B cell (primary cell): ENCODE measurements around the gene FERD3L. TPM values are rescaled to one million over a fixed set of nuclear protein-coding genes. Genes with fewer than 3 reads are reported as not detected.

Experiments
- ATAC-seq: fragments of 200-7000 bp; cut with Tn5 transposase; one replicate; pipeline ENCODE4 v1.10.0; 2021; ENCODE audit warnings: low read depth, mild to moderate bottlenecking, moderate number of reproducible peaks, moderate library complexity
- CTCF ChIA-PET: fragments of 350-600 bp; sonication (Branson Sonifier 250); formaldehyde crosslinking; loops from one replicate; lab custom pipeline; 2021; ENCODE audit warnings: antibody characterized with exemption, inconsistent platforms; lab: Charles Lee
- POLR2A ChIA-PET: fragments of 350-600 bp; sonication (Branson Sonifier 250); formaldehyde crosslinking; loops from one replicate; lab custom pipeline; 2021; ENCODE audit warnings: antibody characterized with exemption; lab: Charles Lee
- DNase-seq: peaks from one replicate; pipeline ENCODE4 v3.0.0; 2013
- H2AFZ ChIP-seq: 2 replicates; pipeline ENCODE4 v1.6.1; 2012; ENCODE audit warnings: mild to moderate bottlenecking, low read depth, low read length; ENCODE audit not compliant: insufficient read depth, poor library complexity, severe bottlenecking
- H3K27ac ChIP-seq, 2 donors: 1 replicate in 1 of 2; 2 replicates in 1 of 2; pipeline ENCODE4 v1.5.1; 2012 to 2013; ENCODE audit warnings: low read length in 2 of 2, mild to moderate bottlenecking in 2 of 2, moderate library complexity in 1 of 2
- H3K27me3 ChIP-seq, 4 experiments: fragments of 200-600 bp in 1 of 4; sonication (generic) in 1 of 4; replicated peaks in 1 of 4; 1 replicate in 2 of 4; 2 replicates in 2 of 4; pipeline versions ENCODE4 v1.6.1 to v1.7.0; 2013 to 2016; ENCODE audit warnings: low read length in 3 of 4, mild to moderate bottlenecking in 2 of 4, mixed read lengths in 1 of 4, moderate library complexity in 1 of 4; ENCODE audit not compliant: insufficient read depth in 4 of 4, control insufficient read depth in 3 of 4; ENCODE audit errors: control extremely low read depth in 1 of 4
- H3K36me3 ChIP-seq, 2 experiments: replicated peaks in 1 of 2; 1 replicate in 1 of 2; 2 replicates in 1 of 2; pipeline versions ENCODE4 v1.6.1 to v1.7.1; 2013; ENCODE audit warnings: low read length in 1 of 2; ENCODE audit not compliant: insufficient read depth in 2 of 2, control insufficient read depth in 1 of 2; ENCODE audit errors: control extremely low read depth in 1 of 2, extremely low read depth in 1 of 2
- H3K4me1 ChIP-seq, 2 donors: fragments of 200-600 bp in 1 of 2; sonication (generic) in 1 of 2; 1 replicate in 1 of 2; 2 replicates in 1 of 2; pipeline versions ENCODE4 v1.5.1 to v1.6.1; 2013 to 2017; ENCODE audit warnings: low read length in 2 of 2; ENCODE audit not compliant: control insufficient read depth in 2 of 2, insufficient read depth in 2 of 2
- H3K4me2 ChIP-seq: replicated peaks from 2 replicates; pipeline ENCODE3; 2012; ENCODE audit warnings: mild to moderate bottlenecking, low read depth, low read length; ENCODE audit not compliant: poor library complexity, severe bottlenecking
- H3K4me3 ChIP-seq, 5 experiments: fragments of 200-600 bp in 1 of 5; sonication (generic) in 1 of 5; 1 replicate in 3 of 5; 2 replicates in 2 of 5; pipeline versions ENCODE4 v1.5.1 to v1.7.0; 2011 to 2016; ENCODE audit warnings: low read length in 4 of 5, mild to moderate bottlenecking in 4 of 5, low read depth in 2 of 5, control low read depth in 1 of 5, moderate library complexity in 1 of 5; ENCODE audit not compliant: insufficient read depth in 1 of 5; ENCODE audit errors: control extremely low read depth in 1 of 5, extremely low read depth in 1 of 5
- H3K79me2 ChIP-seq: fragments of 200-600 bp; sonication (generic); one replicate; pipeline ENCODE4 v1.6.0; 2016; ENCODE audit warnings: low read length; ENCODE audit not compliant: control insufficient read depth, insufficient read depth
- H3K9ac ChIP-seq: fragments of 200-600 bp; sonication (generic); 2 replicates; pipeline ENCODE4 v1.6.1; 2017; ENCODE audit warnings: mild to moderate bottlenecking, low read length, moderate library complexity
- H3K9me3 ChIP-seq, 3 donors: one replicate each; pipeline versions ENCODE4 v1.6.1 to v1.7.1; 2013; ENCODE audit warnings: low read length in 2 of 3; ENCODE audit not compliant: control insufficient read depth in 2 of 3, insufficient read depth in 1 of 3; ENCODE audit errors: control extremely low read depth in 1 of 3
- H4K20me1 ChIP-seq: 2 replicates; pipeline ENCODE4 v1.6.0; 2012; ENCODE audit warnings: mild to moderate bottlenecking, low read length; ENCODE audit not compliant: insufficient read depth, control insufficient read depth, poor library complexity, severe bottlenecking
- H3K27ac Mint-ChIP-seq: one replicate; pipeline ENCODE4 v1.8.0; 2021; ENCODE audit warnings: mixed read lengths
- H3K27me3 Mint-ChIP-seq: one replicate; pipeline ENCODE4 v1.8.0; 2021; ENCODE audit warnings: mixed read lengths
- H3K4me1 Mint-ChIP-seq: one replicate; pipeline ENCODE4 v1.8.0; 2021; ENCODE audit warnings: mixed read lengths
- H3K4me3 Mint-ChIP-seq: one replicate; pipeline ENCODE4 v1.8.0; 2021; ENCODE audit warnings: mixed read lengths
- H3K9me3 Mint-ChIP-seq: one replicate; pipeline ENCODE4 v1.8.0; 2022; ENCODE audit warnings: mixed read lengths; ENCODE audit not compliant: insufficient read depth
- EZH2 ChIP-seq: IDR thresholded peaks from 2 replicates; pipeline ENCODE4 v1.6.1; 2012; ENCODE audit warnings: borderline replicate concordance, low read depth, mild to moderate bottlenecking, moderate library complexity, low read length; ENCODE audit not compliant: insufficient read depth, poor library complexity, severe bottlenecking
- WGBS: methylation state at CpG from one replicate; pipeline ENCODE4 v1.1.5; 2013; ENCODE audit warnings: missing lambda C conversion rate; ENCODE audit not compliant: insufficient coverage; 5-methylcytosine and 5-hydroxymethylcytosine counted together
- intact Hi-C: fragments of 100-400 bp; cut with micrococcal nuclease; formaldehyde crosslinking; loops from one replicate; pipeline ENCODE4 v1.10.0; 2022
- polyA plus RNA-seq: library from polyadenylated mRNA; depleted of rRNA; stranded (reverse); fragments of >200 nt; gene quantifications from 2 replicates; pipeline ENCODE4 v1.2.3, GENCODE V29; 2012
- total RNA-seq, 2 donors: library from RNA; stranded (reverse); fragments of 120-200 nt in 1 of 2; gene quantifications; 1 replicate in 1 of 2; 2 replicates in 1 of 2; pipeline versions ENCODE4 v1.2.3 to v1.2.4, GENCODE V29; 2013 to 2022
- TF ChIP-seq, protein P1 (sequence below): fragments of 200-600 bp; IDR thresholded peaks from one replicate; pipeline ENCODE4 v1.8.0; 2022; ENCODE audit warnings: antibody characterized with exemption, mild to moderate bottlenecking

The FERD3L gene
- total and polyA plus RNA-seq, 2 donors (not counting 1 experiment from before 2014, with no cell fraction given), result not detected

GRCh38 chr7:19111474-19112273 is 33.5 kb downstream of the FERD3L start:
- H3K4me3 Mint-ChIP-seq, result peak overlapping the region; percentile 1
- H2AFZ ChIP-seq, result no peak overlapping the region
- DNase-seq (peak; percentile 9), ATAC-seq (no peak)
- H3K36me3 ChIP-seq, result no peaks in the 10 kb centered on the region
- H3K9ac ChIP-seq, result no peak overlapping the region
- TF ChIP-seq, protein P1, sequence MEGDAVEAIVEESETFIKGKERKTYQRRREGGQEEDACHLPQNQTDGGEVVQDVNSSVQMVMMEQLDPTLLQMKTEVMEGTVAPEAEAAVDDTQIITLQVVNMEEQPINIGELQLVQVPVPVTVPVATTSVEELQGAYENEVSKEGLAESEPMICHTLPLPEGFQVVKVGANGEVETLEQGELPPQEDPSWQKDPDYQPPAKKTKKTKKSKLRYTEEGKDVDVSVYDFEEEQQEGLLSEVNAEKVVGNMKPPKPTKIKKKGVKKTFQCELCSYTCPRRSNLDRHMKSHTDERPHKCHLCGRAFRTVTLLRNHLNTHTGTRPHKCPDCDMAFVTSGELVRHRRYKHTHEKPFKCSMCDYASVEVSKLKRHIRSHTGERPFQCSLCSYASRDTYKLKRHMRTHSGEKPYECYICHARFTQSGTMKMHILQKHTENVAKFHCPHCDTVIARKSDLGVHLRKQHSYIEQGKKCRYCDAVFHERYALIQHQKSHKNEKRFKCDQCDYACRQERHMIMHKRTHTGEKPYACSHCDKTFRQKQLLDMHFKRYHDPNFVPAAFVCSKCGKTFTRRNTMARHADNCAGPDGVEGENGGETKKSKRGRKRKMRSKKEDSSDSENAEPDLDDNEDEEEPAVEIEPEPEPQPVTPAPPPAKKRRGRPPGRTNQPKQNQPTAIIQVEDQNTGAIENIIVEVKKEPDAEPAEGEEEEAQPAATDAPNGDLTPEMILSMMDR, result no peak
- no peak for TF ChIP-seq EZH2
- intact Hi-C loops, result no loop called here
- H3K27me3 ChIP-seq, result peaks cover 0 to 83% (median 75%) of the 10 kb centered on the region in 4 experiments
- ChIA-PET CTCF (no interaction called here), POLR2A (no interaction called here)
- no peak overlapping the region for H3K27ac ChIP-seq
- no peaks in the 10 kb centered on the region for H4K20me1 ChIP-seq
- no peak overlapping the region for H3K27ac Mint-ChIP-seq
- H3K4me1 Mint-ChIP-seq, result peaks cover 28% of the 10 kb centered on the region
- H3K27me3 Mint-ChIP-seq, result peaks cover 80% of the 10 kb centered on the region
- peaks cover 32 to 49% of the 10 kb centered on the region in 2 donors for H3K4me1 ChIP-seq
- H3K4me3 ChIP-seq, result no peak overlapping the region
- peak overlapping the region; percentile 36 for H3K4me2 ChIP-seq
- WGBS, result 7% methylated on average over 5 of the region's 15 CpGs
- H3K79me2 ChIP-seq, result no peaks in the 10 kb centered on the region
- H3K9me3 Mint-ChIP-seq, result no peaks in the 10 kb centered on the region
- peaks cover 0 to 27% (median 0%) of the 10 kb centered on the region in 3 donors for H3K9me3 ChIP-seq

- POLR2A ChIA-PET, result no interaction called here
- H3K9me3 Mint-ChIP-seq, result no peaks in the 10 kb centered on the region
- peaks cover 30 to 49% of the 10 kb centered on the region in 2 donors for H3K4me1 ChIP-seq
- H2AFZ ChIP-seq, result no peak overlapping the region
- H3K4me2 ChIP-seq, result no peak overlapping the region
- H3K27ac ChIP-seq, result no peak overlapping the region
- peaks cover 83% of the 10 kb centered on the region for H3K27me3 Mint-ChIP-seq
- H3K4me3 ChIP-seq, result no peak overlapping the region
- H3K79me2 ChIP-seq, result no peaks in the 10 kb centered on the region
- CTCF ChIA-PET, result no interaction called here
- peaks cover 31% of the 10 kb centered on the region for H3K4me1 Mint-ChIP-seq
- no peak overlapping the region for H3K27ac Mint-ChIP-seq
- no peak for TF ChIP-seq EZH2
- TF ChIP-seq, protein P1, result no peak
- H3K36me3 ChIP-seq, result no peaks in the 10 kb centered on the region
- no peak overlapping the region for H3K4me3 Mint-ChIP-seq
- 8% methylated on average over 3 of the region's 6 CpGs for WGBS
- H3K9me3 ChIP-seq, result peaks cover 0 to 30% (median 0%) of the 10 kb centered on the region in 3 donors
- no peak for ATAC-seq
- no peaks in the 10 kb centered on the region for H4K20me1 ChIP-seq
- H3K9ac ChIP-seq, result no peak overlapping the region
- H3K27me3 ChIP-seq, result peaks cover 0 to 85% (median 75%) of the 10 kb centered on the region in 4 experiments
- intact Hi-C loops, result no loop called here
- no peak for DNase-seq
These were observed 34.4 kb downstream of the FERD3L start for GRCh38 chr7:19110776-19111175.
